Measurements from ENCODE around the gene STC2. TPM values are rescaled to one million over a fixed set of nuclear protein-coding genes. Genes with fewer than 3 reads are reported as not detected.
A peak's percentile ranks its signal among the peaks of the same experiment; 100 is the strongest.

STC2 gene
- total RNA-seq, 1 donor from 2014 or later = 6.0 TPM

DNA sequence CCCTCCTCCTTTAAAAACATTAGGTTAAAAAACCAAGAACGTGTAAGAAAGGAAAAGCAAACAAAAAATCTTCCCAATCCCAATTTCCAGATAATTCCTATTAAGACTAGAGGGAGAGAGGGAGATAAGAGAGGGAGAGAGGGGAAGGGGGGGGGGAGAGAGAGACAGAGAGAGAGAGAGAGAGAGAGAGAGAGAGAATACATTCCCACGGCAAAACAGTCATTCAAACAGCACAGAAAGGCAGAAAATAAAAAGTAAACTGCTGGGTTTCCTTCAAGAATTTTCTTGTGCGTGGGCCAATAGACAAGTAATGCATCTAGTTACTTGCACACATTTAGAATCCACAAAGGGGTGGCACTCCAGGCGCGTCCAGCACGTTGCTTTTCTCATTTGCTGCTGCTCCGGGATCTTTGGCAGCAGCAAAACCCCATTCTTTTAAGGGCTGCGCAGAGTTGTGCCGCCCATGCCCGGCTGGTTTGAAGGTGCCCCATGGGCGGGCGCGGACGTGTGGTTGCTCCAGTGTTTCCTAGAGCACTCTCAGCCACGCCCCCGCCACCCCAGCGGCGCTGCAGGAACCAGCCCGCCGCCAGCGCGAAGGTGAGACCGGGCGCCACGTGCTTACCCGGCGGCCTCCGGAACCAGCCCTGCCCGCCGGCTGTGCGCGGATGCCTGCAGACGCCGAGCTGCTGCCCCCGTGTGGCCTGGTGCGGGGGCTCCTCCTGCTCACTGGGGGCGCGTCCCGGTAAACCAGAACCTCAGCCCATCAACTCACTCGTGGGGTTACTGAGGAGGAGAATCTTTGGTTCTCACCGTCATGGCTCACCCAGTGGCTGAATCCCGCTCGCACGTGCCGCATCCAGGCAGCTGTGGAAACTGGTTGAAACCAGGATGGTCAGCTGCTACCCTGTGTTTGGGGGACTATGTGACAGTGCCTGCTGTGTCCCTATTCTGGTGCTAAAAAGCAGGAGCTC is 44.6 kb downstream of the STC2 start:
- DNase-seq (ENCODE audit: low spot score) = peak; percentile 82
- intact Hi-C loops (cut with DNase I) = loop anchor here (5.0 to 10.0 kb wide), 2 partner anchors 306 to 579 kb away; no protein-coding TSS in a partner anchor

DNA sequence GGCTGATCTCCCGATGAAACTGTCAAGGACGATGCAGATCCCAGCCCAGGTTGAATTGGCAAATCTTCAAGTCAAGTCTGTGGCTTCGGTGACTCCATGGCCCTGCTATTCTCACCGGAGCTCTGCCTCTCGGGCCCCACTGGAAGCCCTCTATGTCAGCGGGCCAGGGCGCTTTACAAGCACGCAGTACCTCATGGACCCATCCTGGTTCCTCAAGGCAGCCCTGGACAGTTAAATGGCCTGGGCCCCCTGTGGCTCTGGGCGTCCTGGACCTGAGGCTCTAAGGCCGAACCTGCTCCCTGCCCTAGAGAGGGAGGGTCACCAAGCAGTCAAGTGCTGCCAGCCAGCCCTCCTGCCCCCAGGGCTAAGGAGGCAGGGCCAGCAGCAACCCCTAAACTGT is 45.3 kb downstream of the STC2 start:
- no peak for DNase-seq (ENCODE audit: low spot score)
- intact Hi-C loops (cut with DNase I) = loop anchor here (1.0 to 10.0 kb wide), 3 partner anchors 118 to 578 kb away; no protein-coding TSS in a partner anchor

DNA sequence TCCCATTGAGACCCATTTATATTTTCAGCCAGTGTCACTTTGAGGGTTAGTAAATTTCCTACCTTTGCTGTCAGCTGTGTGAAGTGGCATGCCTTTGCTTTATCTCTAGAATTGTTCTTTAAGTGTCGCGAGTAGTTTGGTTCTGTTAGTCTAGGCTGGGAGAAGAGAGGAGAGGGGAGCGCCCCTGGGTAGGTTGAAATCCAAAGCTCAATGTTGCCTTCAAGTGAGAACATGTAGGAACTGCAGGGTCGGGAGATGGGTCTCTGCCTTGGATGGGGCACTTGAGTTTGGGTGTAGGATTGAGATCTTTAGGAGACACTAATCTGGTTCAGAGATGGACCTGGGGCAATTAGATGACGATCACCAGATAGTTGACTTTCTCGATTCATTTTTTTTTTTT is 46.3 kb downstream of the STC2 start:
- no peak for DNase-seq (ENCODE audit: low spot score)
- intact Hi-C loops (cut with DNase I) = loop anchor here (1.0 to 10.0 kb wide), 3 partner anchors 117 to 577 kb away; no protein-coding TSS in a partner anchor

- intact Hi-C loops (cut with DNase I) = loop anchor here (2.0 kb wide), 2 partner anchors 34 to 44 kb away; partner anchors contain the start of gene NKX2-5
- no peak for DNase-seq (ENCODE audit: low spot score)
Measured at GRCh38 chr5:173279166-173279565, 49.0 kb downstream of the STC2 start.

DNA sequence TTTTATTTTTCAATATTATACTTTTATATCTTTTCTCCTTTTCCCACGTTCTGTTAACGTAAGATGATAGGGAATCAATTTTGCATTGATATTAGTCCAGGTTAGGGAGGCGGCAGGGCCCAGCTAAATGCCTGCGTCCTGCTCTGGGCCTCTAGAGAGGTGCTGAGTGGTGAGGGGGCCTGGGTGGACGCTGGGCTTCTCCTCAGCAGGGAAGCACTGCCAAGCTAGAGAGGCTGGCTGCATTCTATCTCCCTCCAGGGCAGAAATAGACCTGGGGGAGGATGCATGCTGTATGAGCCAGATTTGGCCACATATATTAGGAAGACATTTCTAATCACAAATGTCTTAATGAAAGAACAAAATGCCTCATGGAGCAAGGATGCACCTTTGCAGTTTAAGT is 49.6 kb downstream of the STC2 start:
- no peak for DNase-seq (ENCODE audit: low spot score)
- intact Hi-C loops (cut with DNase I) = loop anchor here (1.0 to 2.0 kb wide), 3 partner anchors 13 to 44 kb away; partner anchors contain the start of gene NKX2-5

DNA sequence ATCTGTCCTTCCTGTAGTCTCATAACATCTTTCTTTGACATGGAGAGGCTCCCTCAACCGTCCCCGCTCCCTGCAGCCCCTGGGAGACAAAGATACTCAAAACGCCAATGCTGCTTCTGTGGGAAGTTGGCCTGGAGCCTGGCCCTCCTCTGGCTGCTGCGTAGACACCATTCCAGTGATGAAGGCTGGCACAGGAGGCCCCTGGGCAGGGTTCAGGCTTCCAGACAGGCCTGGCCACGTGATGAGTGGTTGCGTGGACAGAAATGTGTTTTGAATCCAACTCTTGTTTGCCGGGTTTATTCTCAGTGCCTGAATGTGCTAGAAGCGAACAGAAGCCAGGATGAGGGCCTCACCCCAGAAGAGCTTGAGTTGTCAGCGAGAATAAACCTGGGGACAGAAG is 50.0 kb downstream of the STC2 start:
- peak; percentile 90 for DNase-seq (ENCODE audit: low spot score)
- intact Hi-C loops (cut with DNase I) = loop anchor here (1.0 to 2.0 kb wide), 3 partner anchors 13 to 43 kb away; partner anchors contain the start of gene NKX2-5

- no peak for DNase-seq (ENCODE audit: low spot score)
- intact Hi-C loops (cut with DNase I) = no loop called here
Measured at GRCh38 chr5:173274771-173275170, 53.4 kb downstream of the STC2 start.

GRCh38 chr5:173271419-173271818 is 56.8 kb downstream of the STC2 start:
- DNase-seq (ENCODE audit: low spot score) = no peak

DNA sequence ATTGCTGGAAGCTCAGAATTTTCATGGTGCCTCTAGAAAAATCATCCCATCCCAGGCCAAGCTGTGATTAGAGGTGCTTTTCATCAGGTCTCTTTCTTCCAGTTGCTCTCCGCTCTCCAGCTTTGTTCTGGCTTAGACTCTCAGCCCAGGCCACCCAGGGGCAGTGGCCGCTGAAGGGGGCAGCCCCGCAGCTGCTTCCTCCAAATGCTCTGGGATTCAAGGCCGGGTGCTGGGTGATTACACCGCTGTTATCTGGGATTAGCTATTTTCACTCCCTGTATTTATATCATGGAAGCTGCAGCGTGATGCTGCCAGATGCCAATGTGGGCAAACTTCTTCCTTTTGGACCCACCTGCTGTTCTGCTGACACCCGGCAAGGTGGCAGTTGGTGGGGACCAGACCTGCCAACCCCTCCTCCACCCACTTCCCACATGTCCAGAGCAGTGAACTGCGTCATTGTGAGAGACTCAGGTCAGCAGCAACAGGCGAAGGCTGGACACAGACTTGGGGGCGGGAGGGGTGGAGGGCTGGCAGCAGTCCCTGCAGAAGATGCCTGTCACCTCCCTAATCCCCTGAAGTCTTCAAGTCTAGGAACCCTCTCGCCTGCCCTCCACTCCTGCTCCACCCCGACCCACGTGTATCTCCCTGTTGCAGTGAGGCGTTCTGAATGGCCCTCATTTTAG is 59.3 kb downstream of the STC2 start:
- DNase-seq (ENCODE audit: low spot score) = no peak
- intact Hi-C loops (cut with DNase I) = no loop called here

More at GRCh38 chr5:173271419-173271818, 56.8 kb downstream of the STC2 start:
- intact Hi-C loops (cut with DNase I) = no loop called here

- intact Hi-C loops (cut with DNase I) = loop anchor here (1.0 to 2.0 kb wide), 2 partner anchors 13 to 17 kb away; no protein-coding TSS in a partner anchor
Measured at GRCh38 chr5:173265433-173265832, 62.8 kb downstream of the STC2 start.

More at GRCh38 chr5:173265433-173265832, 62.8 kb downstream of the STC2 start:
- peak; percentile 88 for DNase-seq (ENCODE audit: low spot score)

Small RNA genes lying within 50 kb of the gene (microRNA-seq; reads per million reads assigned to microRNA genes)
- not detected for gene MIR8056

Other genes starting within 250 kb of the STC2 start
- 11.1 TPM for gene BNIP1, start 183.9 kb downstream of the STC2 start, total RNA-seq
- gene NKX2-5, start 93.2 kb downstream of the STC2 start, total RNA-seq = 157 TPM